ENCODE measurements around the gene STPG4.
"Not testable (repeated sequence)": the region's sequence is repeated elsewhere in the genome, so short reads cannot be mapped to it uniquely, and the experiment has no call there.

The STPG4 gene

GRCh38 chr2:47155091-47155876, at the start of gene STPG4:
Gene STPG4 (minus strand): TSS chr2:47155308. CDS start chr2:47155251, 57 bp downstream.
- no peak for DNase-seq (ENCODE audit: low read depth in 2 of 2)

GRCh38 chr2:47204691-47205090, 49.6 kb upstream of the STPG4 start:
- DNase-seq (ENCODE audit: low read depth in 2 of 2), result no peak

- no peak for DNase-seq (ENCODE audit: low read depth in 2 of 2)
Observed at GRCh38 chr2:47203995-47204394, 48.9 kb upstream of the STPG4 start.

DNA sequence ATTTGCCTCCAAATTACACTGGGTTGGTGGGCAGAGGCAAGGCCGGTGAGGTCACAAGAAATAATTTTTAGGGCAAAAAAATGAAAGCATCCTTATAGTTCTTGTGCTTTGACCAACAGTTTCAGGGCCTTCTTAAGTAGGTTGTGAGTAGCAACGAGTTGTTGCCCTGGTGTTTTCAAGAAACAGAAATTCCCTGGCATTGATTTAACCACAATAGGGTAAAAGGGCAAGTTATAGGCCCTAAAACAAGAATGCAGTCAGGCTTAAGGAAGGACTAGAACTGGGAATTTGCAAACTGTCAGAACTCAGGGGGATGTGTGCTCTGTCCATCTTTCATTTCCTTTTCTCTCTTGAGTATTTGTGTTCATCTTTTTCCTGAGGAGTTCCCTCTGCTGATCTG, 46.1 kb upstream of the STPG4 start:
- no peak for DNase-seq (ENCODE audit: low read depth in 2 of 2)

- no peak for DNase-seq (ENCODE audit: low read depth in 2 of 2)
Observed at GRCh38 chr2:47198985-47199451, 43.9 kb upstream of the STPG4 start.

- no peak for DNase-seq (ENCODE audit: low read depth in 2 of 2)
Observed at GRCh38 chr2:47196499-47196898, 41.4 kb upstream of the STPG4 start.

- DNase-seq (ENCODE audit: low read depth in 2 of 2), result no peak
Observed at GRCh38 chr2:47196046-47196445, 40.9 kb upstream of the STPG4 start.

GRCh38 chr2:47195148-47195547, 40.0 kb upstream of the STPG4 start:
- DNase-seq (ENCODE audit: low read depth in 2 of 2), result no peak

DNA sequence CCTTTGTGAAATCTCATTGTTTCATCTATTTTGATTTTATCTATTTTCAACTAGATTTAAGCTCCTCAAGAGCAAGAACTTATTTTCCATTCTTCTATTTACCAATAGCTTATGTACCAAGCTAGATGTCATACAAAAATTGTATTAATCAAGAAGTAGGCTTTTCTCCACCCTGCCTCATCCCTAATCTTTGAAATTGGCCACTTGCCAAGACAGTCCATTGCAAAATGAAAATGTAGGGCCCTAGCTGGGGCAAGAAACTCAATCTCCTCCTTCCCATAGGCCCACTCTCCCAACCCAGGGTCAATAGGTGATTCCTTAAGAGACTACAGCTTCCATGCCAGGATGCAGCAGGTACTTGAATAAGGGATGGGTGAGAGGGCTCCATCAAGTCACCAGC, 39.3 kb upstream of the STPG4 start:
- no peak for DNase-seq (ENCODE audit: low read depth in 2 of 2)

DNA sequence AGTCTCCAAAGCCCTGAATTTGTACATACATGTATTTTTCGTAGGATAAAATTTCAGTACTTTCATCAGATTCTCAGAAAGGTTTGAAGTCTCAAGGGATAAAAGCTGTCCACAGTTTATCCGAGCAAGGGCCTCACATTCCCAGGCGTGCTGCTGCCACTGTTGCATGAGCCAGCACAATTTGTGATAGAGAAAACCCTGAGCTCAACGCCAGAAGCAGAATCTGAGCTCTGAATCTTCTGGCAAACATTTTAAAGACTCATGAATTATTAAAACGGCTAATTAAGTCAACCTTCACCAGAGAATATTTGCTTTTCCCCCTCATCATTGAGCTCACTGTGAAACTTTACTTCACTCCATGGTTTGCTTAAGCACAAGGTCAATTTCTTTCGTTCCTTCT, 38.5 kb upstream of the STPG4 start:
- no peak for DNase-seq (ENCODE audit: low read depth in 2 of 2)

GRCh38 chr2:47190188-47190881, 35.2 kb upstream of the STPG4 start:
- DNase-seq (ENCODE audit: low read depth in 2 of 2), result no peak

DNA sequence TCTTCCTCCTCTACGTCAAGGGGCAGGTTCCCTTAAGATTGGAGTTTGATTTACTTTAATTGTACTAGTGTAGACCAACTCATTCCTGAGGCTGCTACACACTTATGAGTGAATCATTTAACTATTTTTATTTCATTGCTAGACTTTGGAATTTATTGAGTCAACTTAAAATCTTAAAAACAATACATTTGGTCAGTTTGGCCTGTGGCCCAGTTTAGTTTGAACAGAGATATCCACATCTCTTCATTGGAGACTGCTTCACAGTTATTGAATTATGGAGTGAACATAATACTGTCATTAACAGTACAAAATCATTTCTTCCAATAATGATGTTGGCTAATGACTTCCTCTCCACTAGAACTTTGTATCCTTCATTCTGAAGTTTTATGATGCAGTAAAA, 34.5 kb upstream of the STPG4 start:
- DNase-seq (ENCODE audit: low read depth in 2 of 2), result no peak

DNA sequence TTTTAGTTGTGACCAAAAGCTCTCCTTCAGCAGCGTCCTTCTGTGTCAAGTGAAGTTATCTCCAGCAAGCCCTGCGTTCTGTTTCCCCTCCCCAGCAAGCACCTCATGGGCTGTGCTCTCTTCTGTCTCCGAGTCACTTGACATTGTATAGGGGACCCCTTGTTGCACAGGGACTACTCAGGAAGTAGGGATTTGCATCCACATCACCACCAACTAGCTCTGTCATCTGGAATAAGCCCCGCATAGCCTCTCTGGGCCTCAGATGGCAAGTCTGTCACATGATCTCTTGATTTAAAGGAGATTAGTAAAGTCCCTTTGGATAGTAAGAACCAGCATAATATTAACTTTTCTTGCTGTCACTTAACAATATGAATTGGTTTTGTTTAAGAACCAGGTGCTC, 32.0 kb upstream of the STPG4 start:
- no peak for DNase-seq (ENCODE audit: low read depth in 2 of 2)

DNA sequence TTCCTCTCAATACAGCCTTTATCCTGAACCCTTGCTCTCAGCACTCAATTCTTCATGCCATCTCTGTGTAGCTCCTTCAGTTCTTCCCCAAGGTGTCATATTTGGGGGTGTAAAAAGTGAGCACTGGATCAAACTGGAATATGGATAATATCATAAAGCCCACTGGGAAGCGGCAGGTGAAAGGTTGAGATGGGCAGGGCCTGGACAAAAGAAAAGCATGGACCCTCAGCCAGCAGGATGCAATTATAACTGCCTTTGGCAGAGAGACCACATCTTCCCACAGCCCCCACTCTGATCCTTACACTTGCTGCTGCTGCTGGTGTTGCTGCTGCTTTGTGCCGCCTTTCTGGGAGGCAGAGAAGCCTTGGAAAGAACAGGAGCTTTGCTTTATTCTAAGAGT, 31.2 kb upstream of the STPG4 start:
- DNase-seq (ENCODE audit: low read depth in 2 of 2), result no peak

DNA sequence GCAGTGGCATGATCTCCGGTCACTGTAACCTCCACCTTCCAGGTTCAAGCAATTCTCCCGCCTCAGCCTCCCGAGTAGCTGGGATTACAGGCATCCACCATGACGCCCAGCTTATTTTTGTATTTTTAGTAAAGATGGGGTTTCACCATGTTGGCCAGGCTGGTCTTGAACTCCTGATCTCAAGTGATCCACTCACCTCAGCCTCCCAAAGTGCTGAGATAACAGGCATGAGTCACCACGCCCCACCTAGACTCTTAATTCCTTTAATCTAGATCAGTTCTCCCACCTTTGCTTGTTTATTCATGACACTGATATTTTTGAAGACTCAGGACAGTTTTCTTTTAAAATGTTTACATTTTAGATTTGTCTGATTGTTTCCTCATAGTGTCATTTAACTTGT, 30.0 kb upstream of the STPG4 start:
- not testable (repeated sequence) for DNase-seq (ENCODE audit: low read depth in 2 of 2)

- no peak for DNase-seq (ENCODE audit: low read depth in 2 of 2)
Observed at GRCh38 chr2:47181176-47181575, 26.1 kb upstream of the STPG4 start.

DNA sequence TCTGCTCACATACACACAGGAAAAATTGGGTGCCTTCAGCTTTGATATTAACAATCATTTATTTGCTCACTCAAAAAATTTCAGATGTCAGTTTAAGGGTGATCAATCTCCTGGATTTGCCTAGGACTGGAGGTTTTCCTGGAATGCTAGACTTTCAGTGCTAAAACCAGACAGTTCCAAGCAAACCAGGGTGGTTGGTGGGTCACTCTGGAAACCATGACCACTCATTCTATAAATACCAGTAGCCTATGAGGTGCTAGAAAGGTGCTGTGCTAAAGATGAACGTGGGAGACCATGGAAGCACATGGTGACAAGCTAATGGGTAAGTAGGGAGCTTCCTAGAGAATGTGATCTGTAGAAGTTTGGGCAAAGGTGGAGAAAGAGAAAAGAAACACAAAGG, 25.4 kb upstream of the STPG4 start:
- no peak for DNase-seq (ENCODE audit: low read depth in 2 of 2)

DNA sequence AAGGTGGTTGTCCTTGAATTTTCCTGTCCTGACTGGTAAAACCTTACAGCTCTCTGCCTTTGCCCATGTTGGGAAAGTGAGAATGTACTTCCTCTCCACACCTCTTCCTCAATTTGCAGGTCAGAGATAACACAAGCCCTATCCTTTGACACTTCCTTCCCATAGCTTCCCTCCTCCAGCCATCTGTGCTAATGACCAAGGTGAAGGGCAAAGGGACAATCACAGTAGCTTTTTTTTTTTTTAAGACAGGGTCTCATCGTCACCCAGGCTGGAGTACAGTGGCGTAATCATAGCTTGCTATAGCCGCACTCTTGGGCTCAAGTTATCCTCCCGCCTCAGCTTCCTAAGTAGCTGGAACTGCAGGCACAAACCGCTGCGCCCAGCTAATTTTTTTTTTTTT, 24.3 kb upstream of the STPG4 start:
- no peak for DNase-seq (ENCODE audit: low read depth in 2 of 2)

GRCh38 chr2:47178341-47178740, 23.2 kb upstream of the STPG4 start:
- no peak for DNase-seq (ENCODE audit: low read depth in 2 of 2)

DNA sequence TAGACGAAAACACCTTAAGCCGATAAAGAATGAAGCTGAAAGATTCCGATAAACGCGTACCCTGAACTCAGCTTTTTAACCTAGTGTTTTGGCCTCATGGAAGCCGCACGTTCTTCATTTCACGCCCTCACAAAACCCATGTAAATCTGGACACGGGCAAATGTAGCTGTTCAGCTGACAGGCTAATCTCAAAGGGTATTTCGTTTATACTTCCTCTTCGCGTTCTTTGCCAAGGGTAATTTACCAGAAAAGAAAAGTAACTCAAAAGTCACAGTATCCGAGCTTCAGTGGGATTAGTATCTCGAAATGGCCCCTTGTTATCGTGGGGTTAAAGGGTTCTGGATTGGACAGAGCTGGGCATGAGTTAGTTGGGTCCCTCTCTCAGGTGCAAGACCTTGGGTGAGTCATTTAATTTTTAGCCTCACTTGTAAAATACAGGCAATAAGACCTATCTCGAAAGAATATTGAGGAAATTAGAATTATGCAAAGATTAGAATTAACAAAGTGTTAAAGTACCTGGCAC, 22.0 kb upstream of the STPG4 start:
- DNase-seq (ENCODE audit: low read depth in 2 of 2), result no peak

DNA sequence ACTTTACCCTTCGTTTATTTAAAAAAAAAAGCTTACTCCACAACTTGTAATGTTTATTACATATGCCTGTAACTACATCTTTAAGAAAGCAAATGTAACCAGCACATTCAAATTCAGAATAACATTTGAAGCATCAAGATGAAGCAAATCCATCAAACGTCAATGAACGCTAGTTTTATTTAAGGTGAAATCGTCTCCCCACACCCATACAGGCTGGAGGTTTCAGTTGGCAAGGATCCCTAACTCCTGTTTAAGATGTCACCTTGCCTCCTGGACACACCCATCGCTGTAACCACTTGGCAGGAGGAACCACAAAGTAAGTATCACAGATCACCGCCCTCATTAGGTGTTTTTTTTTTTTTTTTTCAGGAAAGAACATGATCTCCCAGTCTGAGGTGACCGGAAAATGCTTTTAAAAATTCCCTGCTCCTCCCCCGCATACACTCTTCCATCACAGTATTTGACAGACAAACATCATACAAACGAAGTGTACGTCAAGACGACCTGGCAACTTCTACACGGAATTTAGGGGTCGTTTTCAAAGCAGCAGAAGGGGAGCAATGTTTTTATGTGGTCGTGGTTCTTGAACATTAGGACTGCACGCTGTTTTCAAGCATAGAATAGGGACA, 19.7 kb upstream of the STPG4 start:
- DNase-seq (ENCODE audit: low read depth in 2 of 2), result no peak

GRCh38 chr2:47173986-47174732, 19.1 kb upstream of the STPG4 start:
- DNase-seq (ENCODE audit: low read depth in 2 of 2), result no peak
